SHP77 (cell line): Measurements from ENCODE around the gene NPW.
A peak's percentile ranks its signal among the peaks of the same experiment; 100 is the strongest.
"Not testable (repeated sequence)": the region's sequence is repeated elsewhere in the genome, so short reads cannot be mapped to it uniquely, and the experiment has no call there.

Experiments
- DNase-seq, 2 experiments: peaks; one replicate each; lab custom pipeline; 2025; lab: John Stamatoyannopoulos, UW

The NPW gene

DNA sequence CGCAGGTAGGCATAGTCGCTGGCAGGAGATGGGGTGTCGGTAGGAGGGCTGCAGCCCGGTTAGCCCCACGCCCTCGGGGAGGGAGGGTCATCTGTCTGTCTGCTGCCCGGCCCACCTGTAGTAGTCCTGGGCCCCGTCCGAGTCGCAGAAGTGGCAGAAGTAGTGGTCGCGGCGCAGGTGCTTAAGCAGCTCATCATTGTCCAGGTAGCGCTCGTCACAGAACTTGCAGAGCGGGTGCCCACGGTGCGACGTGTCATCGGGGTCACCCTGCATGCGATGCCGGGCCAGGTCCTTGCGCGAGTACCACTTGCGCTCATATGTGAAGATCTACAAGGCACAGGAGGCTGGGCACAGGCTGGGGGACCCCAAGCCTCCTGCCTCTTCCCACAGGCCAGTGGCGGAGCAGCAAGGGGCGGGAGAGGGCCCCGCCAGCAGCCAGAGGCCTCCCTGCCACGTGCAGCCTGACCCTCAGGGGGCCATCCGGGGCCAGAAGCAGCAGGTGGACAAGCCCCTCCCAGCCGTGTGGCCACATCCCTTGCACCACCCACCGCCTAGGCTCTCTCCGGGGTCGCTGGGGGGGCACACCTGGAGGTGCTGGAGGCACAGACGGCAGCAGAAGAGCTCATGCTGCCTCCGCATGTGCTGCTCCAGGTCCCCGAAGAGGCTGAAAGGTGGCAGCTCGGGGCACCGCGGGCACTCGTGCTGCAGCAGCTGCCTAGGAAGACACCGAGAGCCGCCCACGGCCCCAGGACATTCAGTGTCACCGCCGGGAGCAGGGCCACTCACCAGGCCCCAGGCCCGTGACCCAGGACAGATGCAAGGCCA, 17.0 kb upstream of the NPW start:
- no peak for DNase-seq

DNA sequence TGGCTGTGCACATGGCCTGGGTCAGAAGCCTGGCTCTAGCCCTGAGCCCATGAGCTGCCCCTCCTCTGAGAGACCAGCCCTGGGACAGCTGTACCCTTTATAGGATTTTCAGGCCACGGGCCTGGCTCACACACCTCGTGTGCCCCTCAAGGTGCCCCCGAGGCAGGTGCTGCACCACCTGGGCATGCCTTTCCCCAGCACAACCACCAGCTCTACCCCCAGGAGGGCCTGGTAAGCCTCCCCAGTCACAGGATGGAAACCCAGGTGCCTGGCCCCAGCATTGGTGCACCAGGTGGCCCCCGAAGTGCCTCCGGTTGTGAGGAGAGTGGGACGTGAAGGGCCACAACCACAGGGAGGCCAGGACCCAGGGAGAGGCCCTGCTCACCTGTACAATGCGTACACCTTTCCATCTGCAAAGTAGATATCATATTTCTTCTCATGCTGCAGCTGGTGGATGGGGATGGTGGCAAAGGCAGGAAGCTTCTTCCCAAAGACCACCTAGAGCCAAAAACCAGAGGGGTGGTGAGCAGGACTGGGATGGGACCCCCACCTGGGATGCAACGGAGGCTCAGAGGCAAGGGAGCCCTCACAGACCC, 16.3 kb upstream of the NPW start:
- DNase-seq, result no peak

GRCh38 chr16:2003827-2004641, 15.6 kb upstream of the NPW start:
- peak; percentile 91 to 96 for DNase-seq

DNA sequence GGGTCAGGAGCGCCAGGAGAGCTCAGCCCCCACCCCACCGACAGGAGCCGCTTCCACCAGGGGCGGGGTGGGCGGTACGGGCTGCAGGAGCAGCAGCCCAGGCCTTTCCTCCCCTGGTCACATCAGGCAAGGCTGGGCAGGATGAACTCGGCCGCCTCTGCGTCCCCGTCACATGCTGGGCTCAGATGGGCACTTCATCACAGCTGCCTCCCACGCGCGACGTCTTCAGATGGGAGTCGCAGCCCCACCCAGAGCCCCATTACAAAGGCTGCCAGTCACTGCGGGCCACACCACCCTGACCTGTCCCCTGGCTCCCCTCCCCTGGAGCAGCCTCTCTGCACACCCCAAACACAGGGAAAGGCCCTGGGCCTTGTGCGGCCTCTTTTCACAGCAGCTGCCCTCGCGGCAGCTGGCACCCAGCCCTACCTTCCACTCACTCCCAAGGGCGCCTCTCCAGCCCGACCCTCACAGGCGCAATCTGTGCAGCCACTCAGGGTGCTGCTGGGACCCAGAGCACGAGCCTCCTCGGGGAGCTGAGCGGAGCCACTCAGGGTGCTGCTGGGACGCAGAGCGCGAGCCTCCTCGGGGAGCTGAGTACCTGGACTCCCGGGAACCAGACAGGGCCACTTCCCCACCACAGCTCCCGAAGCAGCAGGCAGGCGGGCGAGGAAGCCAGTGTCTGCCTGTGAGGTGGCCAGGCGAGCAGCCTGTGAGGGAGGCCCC, 14.6 kb upstream of the NPW start:
- DNase-seq, result peak in 1 of 2 experiments; percentile 34

- peak in 1 of 2 experiments; percentile 34 for DNase-seq
These were observed 13.9 kb upstream of the NPW start for GRCh38 chr16:2005646-2006045.

- DNase-seq, result no peak
These were observed 13.3 kb upstream of the NPW start for GRCh38 chr16:2006317-2006716.

- DNase-seq, result no peak
These were observed 12.3 kb upstream of the NPW start for GRCh38 chr16:2007081-2007836.

DNA sequence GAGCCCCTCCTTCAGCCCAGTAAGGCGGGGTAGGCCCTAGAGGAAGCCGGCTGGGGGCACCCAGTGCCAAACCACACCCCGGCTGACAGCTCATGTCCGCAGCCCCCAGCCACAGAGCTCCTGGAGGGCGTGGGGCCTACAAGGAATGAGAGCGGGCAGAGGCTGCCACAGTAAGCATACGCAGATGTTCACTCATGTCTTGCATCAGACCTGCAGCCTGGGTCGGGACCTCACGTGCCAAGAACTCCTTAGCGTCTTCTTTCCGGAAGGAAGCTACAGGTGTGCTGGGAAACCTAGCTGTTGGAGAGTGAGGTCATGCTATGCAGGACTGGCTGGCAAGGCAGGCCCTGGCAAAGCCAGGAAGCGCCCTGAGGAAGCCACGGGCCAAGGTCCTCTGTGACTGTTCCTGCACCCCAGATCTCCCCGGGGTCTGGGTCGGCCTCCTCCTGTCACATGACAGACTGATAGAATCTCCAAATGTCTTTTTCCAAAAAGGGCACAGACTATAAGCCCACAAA, 11.5 kb upstream of the NPW start:
- no peak for DNase-seq

DNA sequence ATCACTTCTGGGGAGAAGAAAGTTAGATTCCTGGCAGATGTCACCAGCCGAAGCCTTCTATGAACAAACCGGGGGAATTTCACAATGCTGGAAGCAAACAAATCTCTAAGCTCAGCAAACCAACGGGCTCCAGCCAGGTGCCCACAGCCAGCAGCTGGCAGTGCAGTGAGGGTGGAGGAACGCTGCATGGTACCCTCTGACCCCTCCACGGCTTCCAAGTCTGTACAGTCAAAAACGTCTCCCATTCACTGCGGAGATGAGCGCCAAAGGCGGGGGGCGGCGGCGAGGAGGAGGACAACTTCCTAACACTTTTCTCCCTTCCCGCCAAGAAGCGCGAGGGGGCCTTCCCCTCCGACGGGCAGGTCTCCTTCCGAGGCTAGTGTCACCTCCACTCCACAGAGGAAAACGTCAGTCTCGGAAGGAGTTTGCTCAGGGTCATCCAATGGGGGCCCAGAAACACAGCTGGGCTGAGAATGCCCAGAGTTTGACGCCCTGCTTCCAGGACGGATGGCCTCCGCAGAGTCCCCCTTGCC, 10.9 kb upstream of the NPW start:
- DNase-seq, result no peak

- DNase-seq, result no peak
These were observed 10.3 kb upstream of the NPW start for GRCh38 chr16:2009164-2009711.

DNA sequence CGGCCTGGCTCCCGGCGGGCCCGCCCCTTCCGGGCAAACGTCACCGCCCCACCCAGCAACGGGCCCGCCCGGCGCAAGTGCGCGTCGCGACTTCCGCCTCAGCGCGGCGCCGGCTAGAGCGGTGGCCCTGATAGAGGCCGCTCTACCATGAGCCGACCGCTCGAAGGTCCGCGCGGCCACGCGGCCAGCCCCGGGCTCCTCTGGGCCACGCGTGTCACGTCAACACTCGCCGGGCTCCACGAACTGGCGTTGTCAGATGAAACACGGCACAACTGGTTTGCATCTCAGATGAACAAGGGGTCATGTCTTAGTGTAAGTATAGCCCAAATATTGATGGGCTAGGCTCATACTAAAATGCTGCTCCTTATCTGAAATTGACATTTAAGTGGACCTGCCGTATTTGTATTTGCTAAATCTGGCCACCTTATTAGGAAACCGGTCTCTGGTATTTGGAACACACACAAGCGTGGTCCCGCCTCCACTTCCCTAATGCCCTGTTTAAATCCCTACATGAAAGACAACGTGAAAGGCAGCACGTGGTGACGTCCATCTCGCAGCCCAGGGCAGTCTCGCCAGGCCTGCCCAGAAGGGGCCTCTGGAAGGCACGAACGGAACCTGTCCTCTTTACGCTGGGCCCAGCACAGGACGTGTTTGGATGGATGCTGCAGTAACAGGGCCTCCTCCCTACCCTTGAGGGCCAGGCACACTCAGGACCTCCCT, 9.6 kb upstream of the NPW start, which contains the start of gene ZNF598:
Gene ZNF598 (minus strand): TSS at position 31 of the 720 bp plus-strand sequence.
- DNase-seq, result peak in 1 of 2 experiments; percentile 83

DNA sequence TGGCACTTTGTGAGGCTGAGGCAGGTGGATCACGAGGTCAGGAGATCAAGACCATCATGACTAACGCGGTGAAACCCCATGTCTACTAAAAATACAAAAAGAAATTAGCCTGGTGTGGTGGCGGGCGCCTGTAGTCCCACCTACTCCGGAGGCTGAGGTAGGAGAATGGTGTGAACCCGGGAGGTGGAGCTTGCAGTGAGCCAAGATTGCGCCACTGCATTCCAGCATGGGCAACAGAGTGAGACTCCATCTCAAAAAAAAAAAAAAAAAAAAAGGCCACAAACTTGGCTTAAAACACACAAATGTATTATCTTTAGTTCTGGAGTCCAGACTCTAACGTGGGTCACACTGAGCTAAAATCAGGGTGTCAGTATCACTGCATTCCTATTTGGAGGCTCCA, 7.9 kb upstream of the NPW start:
- DNase-seq, result not testable (repeated sequence)

- no peak for DNase-seq
These were observed 6.1 kb upstream of the NPW start for GRCh38 chr16:2013527-2013926.

DNA sequence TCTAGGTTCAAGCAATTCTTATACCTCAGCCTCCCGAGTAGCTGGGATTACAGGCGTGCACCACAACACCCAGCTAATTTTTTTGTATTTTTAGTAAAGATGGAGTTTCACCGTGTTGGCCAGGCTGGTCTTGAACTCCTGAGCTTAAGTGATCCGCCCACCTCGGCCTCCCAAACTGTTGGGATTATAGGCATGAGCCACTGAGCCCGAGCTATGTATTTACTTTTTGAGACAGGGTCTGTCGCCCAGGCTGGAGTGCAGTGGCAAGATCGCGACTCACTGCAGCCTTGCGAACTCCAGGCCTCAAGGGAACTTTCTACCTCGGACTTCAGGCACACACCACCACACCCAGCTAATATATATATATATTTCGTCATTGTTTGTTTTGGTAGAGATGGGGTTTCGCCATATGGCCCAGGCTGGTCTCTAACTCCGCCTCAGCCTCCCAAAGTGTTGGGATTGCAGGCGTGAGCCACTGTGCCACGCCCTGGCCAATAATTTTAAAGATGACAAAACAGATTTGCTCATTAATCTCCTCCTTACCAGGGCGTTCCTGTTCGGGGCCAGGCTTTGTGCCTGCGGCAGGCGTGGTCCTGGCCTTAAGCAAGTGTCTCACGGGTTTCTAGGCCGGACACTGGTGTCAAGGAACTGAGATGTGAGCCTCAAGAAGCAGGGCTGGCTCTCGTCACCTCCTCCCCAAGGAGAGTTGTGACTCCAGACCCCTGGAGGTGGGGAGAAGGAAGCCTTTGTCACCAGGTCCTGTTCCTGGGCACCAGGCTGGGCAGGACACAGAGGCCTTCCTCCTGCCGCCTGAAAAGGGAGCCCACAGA, 4.3 kb upstream of the NPW start:
- no peak for DNase-seq

DNA sequence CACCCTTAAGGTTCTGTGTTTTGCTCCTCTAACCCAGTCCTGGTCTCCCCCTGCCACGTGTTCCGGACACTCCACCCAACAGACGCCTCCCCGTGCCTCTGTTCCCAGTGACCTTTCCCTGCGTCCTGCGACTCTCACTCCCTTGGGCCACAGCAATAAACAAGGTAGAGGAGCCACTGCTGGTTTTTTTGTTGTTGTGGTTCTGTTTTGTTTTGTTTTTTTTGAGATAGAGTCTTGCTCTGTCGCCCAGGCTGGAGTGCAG, 3.7 kb upstream of the NPW start:
- DNase-seq, result no peak

DNA sequence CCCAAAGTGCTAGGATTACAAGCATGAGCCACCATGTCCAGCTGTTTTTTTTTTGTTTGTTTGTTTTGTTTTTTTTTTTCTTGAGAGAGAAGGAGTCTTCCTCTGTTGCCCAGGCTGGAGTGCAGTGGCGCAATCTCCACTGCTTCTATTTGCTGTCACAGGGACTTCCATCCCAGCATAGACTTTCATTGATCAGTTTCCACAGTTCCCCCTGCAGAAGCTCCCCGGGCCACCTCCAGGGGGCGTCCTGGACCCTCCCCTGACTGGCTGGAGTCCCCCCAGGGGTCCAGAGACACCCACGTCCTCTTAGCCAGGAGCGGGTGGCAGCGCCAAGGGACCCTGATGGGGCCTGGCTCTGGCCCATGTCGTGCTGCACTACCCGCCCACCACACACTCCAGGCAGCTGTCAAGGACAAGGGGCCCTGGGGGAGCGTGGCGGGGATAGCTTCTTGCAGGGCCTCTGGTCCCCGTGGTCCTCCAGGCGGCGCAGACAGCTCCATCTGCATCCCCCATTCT, 3.1 kb upstream of the NPW start:
- no peak for DNase-seq

- DNase-seq, result no peak
These were observed 591 bp downstream of the NPW start for GRCh38 chr16:2019921-2020831.

DNA sequence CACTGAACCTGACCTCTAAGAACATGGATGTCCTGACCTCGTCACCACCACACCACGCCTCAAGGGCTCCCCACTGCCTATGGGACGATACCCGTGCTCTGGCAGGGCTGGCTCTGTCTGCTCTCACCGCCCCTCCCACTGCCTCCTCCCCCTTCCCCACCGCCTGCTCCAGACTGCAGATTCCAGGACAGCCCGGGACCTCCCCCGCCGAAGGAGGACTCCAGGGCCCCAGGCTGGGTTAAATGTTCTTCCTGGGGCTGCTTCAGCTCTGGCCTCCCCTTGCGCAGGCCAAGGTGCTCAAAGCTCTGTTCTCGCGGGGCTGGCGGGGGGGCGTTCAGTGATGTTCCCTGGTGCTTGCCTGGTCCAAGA, 3.1 kb downstream of the NPW start:
- peak in 1 of 2 experiments; percentile 36 for DNase-seq
